GM12878 (cell line): ENCODE data around the gene VN1R5.

Experiments used
- CHD2 ChIP-seq: IDR thresholded peaks from 2 replicates; pipeline ENCODE4 v1.6.1; 2011; ENCODE audit warnings: low read depth, low read length, improper control_type of control experiment, borderline replicate concordance
- CHD4 ChIP-seq: fragments of 200-600 bp; sonication (generic); IDR thresholded peaks from 2 replicates; pipeline ENCODE4 v1.6.1; 2016; ENCODE audit warnings: mild to moderate bottlenecking
- JUNB ChIP-seq: IDR thresholded peaks from 2 replicates; pipeline ENCODE4 v1.6.1; 2016; ENCODE audit warnings: antibody characterized with exemption, mild to moderate bottlenecking
- MEF2A ChIP-seq: IDR thresholded peaks from 2 replicates; pipeline ENCODE4 v1.6.1; 2011; ENCODE audit warnings: low read depth, mild to moderate bottlenecking, low read length, moderate library complexity; ENCODE audit not compliant: insufficient read depth
- POLR2A ChIP-seq: IDR thresholded peaks from 2 replicates; pipeline ENCODE4 v1.6.1; 2011; ENCODE audit warnings: low read depth, mild to moderate bottlenecking, low read length
- POLR2AphosphoS5 ChIP-seq: IDR thresholded peaks from 2 replicates; pipeline ENCODE4 v1.6.1; 2011; ENCODE audit warnings: mild to moderate bottlenecking, low read length, inconsistent platforms
- RFX5 ChIP-seq: IDR thresholded peaks from 2 replicates; pipeline ENCODE4 v1.6.1; 2011; ENCODE audit warnings: low read depth, low read length, improper control_type of control experiment
- SIN3A ChIP-seq: IDR thresholded peaks from 2 replicates; pipeline ENCODE4 v1.6.1; 2012; ENCODE audit warnings: low read depth, low read length, improper control_type of control experiment
- SUZ12 ChIP-seq: fragments of 200-600 bp; sonication (generic); IDR thresholded peaks from one replicate; pipeline ENCODE4 v1.6.1; 2018; ENCODE audit warnings: antibody characterized with exemption, mild to moderate bottlenecking; ENCODE audit not compliant: unreplicated experiment
- TAF1 ChIP-seq: IDR thresholded peaks from 2 replicates; pipeline ENCODE4 v1.6.1; 2011; ENCODE audit warnings: mild to moderate bottlenecking, low read depth, low read length, borderline replicate concordance
- TF ChIP-seq, protein P1 (sequence below): fragments of 150-350 bp; IDR thresholded peaks from 2 replicates; pipeline ENCODE4 v1.6.1; 2016; ENCODE audit warnings: low read depth, low read length
- TF ChIP-seq, protein P2 (sequence below), 3 experiments: IDR thresholded peaks in 2 of 3; conservative IDR thresholded peaks in 1 of 3; 2 replicates each; pipeline ENCODE4 v1.5.1; 2011; ENCODE audit warnings: low read depth in 3 of 3, low read length in 3 of 3, mild to moderate bottlenecking in 3 of 3, control low read depth in 2 of 3, moderate library complexity in 2 of 3, inconsistent platforms in 1 of 3, mixed read lengths in 1 of 3; ENCODE audit not compliant: control insufficient read depth in 2 of 3, insufficient read depth in 1 of 3; ENCODE audit errors: extremely low read depth in 1 of 3

DNA sequence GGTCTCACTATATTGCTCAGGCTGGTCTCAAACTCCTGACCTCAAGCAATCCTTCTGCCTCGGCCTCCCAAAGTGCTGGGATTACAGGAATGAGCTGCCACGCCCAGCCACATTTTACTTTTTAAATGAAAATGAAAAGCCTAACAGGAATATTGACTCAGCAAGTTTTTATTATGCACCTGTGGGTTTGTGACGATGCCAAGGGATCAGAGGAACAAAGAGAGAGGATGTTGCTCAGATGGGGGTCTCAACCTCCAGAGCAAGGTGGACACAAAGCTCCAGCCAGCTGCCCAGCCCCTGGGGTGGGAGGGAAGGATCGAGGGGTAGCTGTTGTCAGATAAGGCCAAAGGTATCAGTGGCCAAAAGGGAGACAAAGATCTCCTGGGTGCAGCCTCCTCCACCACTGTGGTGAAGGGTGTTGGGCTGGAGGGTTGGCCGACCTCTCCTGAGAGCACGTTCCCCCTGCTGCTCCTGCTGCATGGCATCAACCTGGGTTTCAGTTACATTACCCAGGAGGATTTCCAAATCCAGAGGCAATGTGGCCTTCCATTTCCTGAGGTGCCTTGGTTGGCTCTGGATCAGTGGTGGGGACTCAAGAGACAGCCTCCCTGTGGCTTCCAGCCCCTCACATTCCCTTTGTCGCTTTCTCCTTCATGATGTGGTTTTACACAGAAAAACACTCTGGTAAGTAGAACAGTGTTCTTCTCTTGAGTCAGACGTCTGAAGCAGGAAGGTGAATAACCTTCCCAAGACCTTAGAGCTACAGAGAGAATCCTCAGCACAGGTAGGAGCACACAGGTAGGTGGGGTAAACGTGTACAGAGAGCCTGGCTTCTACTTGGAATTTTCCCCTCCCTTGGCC lies 41.6 kb downstream of the VN1R5 start:
- TF ChIP-seq MEF2A (no peak), RFX5 (no peak), JUNB (no peak), TAF1 (no peak), POLR2AphosphoS5 (no peak), POLR2A (no peak), CHD2 (no peak), SIN3A (no peak), SUZ12 (no peak), CHD4 (no peak)
- TF ChIP-seq, protein P1, sequence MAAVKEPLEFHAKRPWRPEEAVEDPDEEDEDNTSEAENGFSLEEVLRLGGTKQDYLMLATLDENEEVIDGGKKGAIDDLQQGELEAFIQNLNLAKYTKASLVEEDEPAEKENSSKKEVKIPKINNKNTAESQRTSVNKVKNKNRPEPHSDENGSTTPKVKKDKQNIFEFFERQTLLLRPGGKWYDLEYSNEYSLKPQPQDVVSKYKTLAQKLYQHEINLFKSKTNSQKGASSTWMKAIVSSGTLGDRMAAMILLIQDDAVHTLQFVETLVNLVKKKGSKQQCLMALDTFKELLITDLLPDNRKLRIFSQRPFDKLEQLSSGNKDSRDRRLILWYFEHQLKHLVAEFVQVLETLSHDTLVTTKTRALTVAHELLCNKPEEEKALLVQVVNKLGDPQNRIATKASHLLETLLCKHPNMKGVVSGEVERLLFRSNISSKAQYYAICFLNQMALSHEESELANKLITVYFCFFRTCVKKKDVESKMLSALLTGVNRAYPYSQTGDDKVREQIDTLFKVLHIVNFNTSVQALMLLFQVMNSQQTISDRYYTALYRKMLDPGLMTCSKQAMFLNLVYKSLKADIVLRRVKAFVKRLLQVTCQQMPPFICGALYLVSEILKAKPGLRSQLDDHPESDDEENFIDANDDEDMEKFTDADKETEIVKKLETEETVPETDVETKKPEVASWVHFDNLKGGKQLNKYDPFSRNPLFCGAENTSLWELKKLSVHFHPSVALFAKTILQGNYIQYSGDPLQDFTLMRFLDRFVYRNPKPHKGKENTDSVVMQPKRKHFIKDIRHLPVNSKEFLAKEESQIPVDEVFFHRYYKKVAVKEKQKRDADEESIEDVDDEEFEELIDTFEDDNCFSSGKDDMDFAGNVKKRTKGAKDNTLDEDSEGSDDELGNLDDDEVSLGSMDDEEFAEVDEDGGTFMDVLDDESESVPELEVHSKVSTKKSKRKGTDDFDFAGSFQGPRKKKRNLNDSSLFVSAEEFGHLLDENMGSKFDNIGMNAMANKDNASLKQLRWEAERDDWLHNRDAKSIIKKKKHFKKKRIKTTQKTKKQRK, result no peak
- TF ChIP-seq, protein P2, sequence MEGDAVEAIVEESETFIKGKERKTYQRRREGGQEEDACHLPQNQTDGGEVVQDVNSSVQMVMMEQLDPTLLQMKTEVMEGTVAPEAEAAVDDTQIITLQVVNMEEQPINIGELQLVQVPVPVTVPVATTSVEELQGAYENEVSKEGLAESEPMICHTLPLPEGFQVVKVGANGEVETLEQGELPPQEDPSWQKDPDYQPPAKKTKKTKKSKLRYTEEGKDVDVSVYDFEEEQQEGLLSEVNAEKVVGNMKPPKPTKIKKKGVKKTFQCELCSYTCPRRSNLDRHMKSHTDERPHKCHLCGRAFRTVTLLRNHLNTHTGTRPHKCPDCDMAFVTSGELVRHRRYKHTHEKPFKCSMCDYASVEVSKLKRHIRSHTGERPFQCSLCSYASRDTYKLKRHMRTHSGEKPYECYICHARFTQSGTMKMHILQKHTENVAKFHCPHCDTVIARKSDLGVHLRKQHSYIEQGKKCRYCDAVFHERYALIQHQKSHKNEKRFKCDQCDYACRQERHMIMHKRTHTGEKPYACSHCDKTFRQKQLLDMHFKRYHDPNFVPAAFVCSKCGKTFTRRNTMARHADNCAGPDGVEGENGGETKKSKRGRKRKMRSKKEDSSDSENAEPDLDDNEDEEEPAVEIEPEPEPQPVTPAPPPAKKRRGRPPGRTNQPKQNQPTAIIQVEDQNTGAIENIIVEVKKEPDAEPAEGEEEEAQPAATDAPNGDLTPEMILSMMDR (IDR thresholded peaks at IDR 0.05 in 2 of 3, conservative IDR thresholded peaks at IDR 0.05 in 1 of 3; ENCODE audit: control insufficient read depth in 2 of 3, extremely low read depth in 1 of 3, insufficient read depth in 1 of 3, low read depth in 3 of 3, low read length in 3 of 3), result no peak
